ENCODE measurements around the gene KIAA1614.

GRCh38 chr1:180898441-180899219, 14.1 kb upstream of the KIAA1614 start:
- TF ChIP-seq CTCF (IDR thresholded peaks at IDR 0.05) (no peak), POLR2A (IDR thresholded peaks at IDR 0.05) (no peak)
